ENCODE measurements around the gene SH3BP5.

GRCh38 chr3:15271785-15272381 lies 60.5 kb downstream of the SH3BP5 start:
- TF ChIP-seq POLR2A (IDR thresholded peaks at IDR 0.05) (no peak), CTCF (IDR thresholded peaks at IDR 0.05) (peak in 1 of 6 experiments; percentile 7)

Measured in Peyer's patch (tissue), 4 donors.